GM18505 (cell line): ENCODE data around the gene NRN1L.
A peak's percentile ranks its signal among the peaks of the same experiment; 100 is the strongest.

Experiments
- ATAC-seq: cut with Tn5 transposase; IDR thresholded peaks from one replicate; pipeline ENCODE4 v1.9.1; 2021; ENCODE audit not compliant: unreplicated experiment
- POLR2A ChIP-seq: IDR thresholded peaks from 4 replicates; pipeline ENCODE4 v1.6.1; 2011; ENCODE audit warnings: borderline replicate concordance; ENCODE audit not compliant: insufficient read depth, insufficient read length; ENCODE audit errors: extremely low read depth

NRN1L gene

DNA sequence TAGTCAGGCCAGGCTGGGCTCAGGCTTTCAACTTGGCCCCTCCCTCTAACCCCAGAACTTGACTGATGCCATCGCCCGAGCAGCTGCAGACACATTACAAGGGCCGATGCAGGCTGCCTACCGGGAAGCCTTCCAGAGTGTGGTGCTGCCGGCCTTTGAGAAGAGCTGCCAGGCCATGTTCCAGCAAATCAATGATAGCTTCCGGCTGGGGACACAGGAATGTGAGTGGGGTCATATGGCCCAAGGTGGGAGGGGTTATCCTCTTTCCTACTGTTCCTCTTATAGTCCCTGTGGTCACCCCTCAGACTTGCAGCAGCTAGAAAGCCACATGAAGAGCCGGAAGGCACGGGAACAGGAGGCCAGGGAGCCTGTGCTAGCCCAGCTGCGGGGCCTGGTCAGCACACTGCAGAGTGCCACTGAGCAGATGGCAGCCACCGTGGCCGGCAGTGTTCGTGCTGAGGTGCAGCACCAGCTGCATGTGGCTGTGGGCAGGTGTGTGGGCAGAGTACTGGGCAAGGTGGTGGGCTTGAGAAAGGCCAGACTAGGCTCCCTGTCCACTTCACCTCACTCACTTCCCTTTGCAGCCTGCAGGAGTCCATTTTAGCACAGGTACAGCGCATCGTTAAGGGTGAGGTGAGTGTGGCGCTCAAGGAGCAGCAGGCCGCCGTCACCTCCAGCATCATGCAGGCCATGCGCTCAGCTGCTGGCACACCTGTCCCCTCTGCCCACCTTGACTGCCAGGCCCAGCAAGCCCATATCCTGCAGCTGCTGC lies 2.1 kb upstream of the NRN1L start:
- no peak for TF ChIP-seq POLR2A
- ATAC-seq = no peak

DNA sequence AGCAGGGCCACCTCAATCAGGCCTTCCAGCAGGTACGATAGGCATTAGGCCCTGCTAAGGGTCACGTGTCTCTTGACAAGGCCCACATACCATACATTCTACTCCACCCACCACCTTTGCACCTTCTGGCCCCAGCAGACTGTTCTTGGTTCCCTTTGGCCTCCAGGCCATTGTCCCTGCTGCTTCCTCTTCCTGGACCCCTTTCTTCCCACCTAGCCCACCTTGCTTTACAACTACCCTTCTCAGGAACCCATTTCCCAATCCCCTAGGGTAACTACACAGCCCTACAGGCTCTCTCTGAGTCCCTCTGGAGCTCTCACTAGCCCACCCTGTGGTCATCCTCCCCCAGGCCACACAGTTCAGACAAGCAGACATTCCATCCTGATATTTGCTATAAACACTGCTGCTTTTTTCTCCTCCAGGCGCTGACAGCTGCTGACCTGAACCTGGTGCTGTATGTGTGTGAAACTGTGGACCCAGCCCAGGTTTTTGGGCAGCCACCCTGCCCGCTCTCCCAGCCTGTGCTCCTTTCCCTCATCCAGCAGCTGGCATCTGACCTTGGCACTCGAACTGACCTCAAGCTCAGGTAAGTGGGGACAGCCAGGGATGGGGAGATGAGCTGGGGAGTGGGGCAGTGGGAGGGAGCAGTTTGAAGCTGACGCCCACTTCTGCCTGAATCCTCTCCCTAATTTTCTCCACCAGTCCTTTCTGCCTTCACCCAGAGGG lies 1.4 kb upstream of the NRN1L start:
- no peak for ATAC-seq
- TF ChIP-seq POLR2A = no peak

DNA sequence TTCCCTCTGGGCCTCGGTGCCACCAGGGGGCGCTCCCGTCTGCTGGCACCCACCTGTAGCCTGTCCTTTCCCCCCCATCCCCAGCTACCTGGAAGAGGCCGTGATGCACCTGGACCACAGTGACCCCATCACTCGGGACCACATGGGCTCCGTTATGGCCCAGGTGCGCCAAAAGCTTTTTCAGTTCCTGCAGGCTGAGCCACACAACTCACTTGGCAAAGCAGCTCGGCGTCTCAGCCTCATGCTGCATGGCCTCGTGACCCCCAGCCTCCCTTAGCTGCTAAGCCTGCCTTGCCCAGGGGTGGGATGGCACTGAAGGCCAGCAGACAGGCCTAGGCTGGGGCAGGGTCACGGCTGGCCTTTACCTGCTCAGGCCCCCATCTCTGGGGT lies 818 bp upstream of the NRN1L start:
- no peak for ATAC-seq
- TF ChIP-seq POLR2A = no peak

DNA sequence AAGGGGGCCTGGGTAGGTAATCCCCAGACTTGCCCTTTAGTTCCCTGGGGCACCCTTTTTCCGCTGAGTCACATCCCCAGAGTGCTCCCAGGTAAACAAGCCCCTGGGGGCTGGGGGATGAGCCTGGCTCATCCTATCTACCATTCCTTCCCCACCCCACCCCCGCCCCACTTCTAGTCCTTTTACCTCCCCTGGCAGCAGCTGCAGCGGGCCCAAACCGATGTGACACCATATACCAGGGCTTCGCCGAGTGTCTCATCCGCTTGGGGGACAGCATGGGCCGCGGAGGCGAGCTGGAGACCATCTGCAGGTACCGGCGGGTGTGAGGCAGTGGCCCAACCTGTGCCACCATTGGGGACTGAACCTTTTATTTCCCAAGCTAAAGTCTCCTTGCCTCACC lies 860 bp downstream of the NRN1L start:
- TF ChIP-seq POLR2A = no peak
- no peak for ATAC-seq

DNA sequence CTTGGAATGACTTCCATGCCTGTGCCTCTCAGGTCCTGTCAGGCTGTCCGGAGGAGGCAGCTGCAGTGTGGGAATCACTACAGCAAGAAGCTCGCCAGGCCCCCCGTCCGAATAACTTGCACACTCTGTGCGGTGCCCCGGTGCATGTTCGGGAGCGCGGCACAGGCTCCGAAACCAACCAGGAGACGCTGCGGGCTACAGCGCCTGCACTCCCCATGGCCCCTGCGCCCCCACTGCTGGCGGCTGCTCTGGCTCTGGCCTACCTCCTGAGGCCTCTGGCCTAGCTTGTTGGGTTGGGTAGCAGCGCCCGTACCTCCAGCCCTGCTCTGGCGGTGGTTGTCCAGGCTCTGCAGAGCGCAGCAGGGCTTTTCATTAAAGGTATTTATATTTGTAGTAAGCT lies 1.3 kb downstream of the NRN1L start:
- ATAC-seq = no peak

DNA sequence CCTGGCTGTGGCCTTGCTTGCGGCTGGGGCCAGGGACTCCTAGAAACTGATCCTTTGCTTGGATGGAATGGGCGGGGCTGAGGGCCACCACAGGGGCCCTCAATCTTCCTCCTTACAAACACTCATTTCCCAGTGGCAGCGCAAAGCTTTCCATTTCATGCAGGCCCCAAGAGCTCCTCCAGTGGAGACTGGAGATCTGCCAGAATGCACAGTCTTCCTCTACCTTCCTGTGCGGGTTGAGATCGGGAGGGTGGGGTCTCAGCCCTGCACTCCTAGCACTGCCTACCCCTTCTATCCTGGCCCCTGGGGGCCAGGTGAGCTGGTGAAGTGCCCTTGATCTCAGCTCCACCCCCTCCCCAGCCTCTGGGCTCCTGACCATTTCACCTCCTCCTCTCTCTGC lies 1.7 kb downstream of the NRN1L start:
- no peak for ATAC-seq
- no peak for TF ChIP-seq POLR2A

More for the DNA sequence above, 1.3 kb downstream of the NRN1L start:
- TF ChIP-seq POLR2A = no peak

DNA sequence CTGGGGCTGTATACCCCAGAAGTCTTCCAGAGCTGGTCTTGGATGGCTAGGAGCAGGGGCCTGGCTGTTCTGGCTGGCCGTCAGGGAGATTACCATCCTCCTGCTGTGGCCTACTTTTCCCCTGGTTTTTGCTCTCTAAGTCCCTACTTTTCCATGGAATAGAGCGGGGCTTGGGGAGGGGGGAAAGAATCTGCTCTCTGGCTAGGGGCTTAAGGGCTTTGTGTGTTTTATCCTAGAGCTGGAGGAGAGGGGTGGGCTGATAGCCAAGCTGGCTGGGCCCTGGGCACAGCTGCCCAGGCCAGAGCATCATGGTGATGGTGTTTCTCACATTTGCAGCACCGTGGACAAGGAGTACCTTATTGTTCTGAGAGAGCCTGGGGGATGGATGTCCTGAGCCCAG lies 3.6 kb downstream of the NRN1L start:
- TF ChIP-seq POLR2A = no peak
- ATAC-seq = no peak

DNA sequence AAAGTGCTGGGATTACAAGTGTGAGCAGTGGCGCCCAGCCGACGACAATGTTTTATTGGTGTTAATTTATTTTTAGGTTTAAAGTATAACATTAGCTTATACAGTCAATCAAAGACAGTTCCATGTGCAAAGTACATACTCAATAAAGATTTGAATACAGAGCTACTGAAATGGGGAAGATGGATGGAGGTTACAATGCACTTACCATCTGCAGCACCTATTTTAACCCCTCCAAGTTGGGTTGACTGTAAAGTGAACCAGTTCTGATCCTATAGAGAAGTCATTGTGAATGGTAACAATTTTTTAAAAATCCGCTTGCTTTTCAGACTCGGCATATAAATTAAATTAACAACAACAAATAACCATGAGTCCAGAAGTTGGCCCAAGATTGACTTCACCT lies 7.7 kb downstream of the NRN1L start:
- ATAC-seq = no peak
- no peak for TF ChIP-seq POLR2A

DNA sequence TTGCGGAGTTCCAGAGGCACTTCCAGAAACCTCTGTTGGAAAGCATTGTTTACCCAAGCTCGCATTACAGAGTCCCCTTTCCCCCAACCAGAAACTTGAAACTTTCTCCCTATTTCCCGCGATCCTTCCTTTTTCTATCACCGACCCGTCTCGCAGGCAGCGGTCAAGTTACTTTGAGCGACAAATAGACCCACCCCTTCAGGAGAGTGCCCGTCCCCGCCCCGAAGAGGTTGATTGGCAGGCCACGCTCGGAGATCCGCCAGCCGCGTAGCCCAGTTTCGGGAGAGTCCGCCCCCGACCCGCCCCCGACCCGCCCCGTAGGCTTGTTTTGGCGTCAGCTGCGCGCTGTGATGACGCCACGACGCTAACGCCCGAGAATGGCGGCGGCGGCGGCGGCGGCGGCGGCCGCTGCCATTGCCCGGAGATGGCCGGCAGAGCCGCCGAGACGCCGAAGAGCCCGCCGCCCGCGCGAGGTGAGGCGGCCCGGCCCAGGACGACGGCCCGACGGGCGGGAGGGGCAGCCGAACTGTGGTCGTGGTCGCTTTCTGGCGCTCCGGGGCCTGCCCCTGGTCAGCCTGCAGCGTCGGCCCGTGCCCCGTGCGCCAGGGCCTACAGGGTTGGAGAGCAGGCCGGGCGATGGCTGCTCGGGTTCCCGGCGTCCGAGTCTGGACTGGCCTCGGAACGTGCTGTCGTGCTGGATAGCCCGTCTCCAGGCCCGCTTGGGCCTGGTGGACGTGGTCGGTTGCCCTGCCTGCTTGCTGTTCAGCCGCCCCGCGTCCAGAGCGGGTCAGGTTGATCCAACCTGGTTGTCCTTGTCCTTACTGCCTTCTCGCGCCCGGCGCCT lies 8.4 kb downstream of the NRN1L start, which contains the start of gene PSKH1:
Gene PSKH1 (plus strand): TSS at position 356 of the 844 bp plus-strand sequence. CDS start 15,496 bp downstream, outside the sequence.
- ATAC-seq = peak; percentile 91
- TF ChIP-seq POLR2A = peak; percentile 81

DNA sequence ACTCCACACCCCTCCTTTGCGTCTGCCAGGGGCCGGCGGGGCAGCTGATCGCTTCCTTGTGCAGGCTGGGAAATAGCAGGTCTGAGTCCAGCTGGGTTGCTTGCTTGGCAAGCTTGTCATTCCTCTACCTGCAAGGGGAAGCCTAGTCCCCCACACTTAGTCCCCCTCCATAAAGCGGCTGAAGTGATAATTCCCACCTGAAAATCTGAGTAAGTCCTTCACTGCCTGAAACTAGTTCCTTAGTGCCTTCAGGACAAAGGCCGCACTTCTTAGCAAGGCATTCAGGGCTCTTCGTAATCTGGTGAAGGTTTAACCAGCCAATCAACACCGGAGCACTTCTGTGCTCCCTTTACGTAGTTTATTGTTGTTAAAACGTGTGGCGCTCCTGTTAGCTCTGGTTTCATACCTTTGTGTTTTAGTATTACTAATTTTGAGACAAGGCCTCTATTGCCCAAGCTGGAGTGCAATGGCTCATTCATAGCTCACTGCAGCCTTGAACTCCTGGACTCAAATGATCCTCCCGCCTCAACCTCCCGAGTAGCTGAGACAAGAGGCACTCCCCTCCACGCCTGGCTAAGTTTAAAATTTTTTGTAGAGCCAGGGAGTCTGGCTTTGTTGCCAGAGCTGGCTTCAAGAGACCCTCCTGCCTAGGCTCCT lies 9.2 kb downstream of the NRN1L start:
- TF ChIP-seq POLR2A = no peak
- ATAC-seq = no peak

DNA sequence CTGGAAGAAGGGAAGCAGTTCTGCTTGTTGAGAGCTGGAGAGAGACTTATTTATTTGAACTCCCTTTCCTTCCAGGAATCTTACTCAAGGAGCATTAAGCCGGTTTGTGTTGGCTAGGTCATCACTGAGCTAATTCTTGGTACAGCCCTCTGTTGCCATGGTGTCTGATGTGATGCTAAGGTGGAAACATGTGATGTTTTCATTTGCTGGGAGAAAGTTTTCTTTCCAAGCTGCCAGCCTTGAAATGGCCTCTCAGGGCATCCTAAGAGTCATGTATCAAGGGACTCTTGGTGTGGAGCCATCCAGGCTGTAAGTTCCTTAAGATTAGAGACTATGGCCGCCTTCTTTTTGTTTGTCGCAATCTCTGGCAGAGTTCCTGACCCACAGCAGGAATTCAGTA lies 12.5 kb downstream of the NRN1L start:
- TF ChIP-seq POLR2A = no peak
- no peak for ATAC-seq

DNA sequence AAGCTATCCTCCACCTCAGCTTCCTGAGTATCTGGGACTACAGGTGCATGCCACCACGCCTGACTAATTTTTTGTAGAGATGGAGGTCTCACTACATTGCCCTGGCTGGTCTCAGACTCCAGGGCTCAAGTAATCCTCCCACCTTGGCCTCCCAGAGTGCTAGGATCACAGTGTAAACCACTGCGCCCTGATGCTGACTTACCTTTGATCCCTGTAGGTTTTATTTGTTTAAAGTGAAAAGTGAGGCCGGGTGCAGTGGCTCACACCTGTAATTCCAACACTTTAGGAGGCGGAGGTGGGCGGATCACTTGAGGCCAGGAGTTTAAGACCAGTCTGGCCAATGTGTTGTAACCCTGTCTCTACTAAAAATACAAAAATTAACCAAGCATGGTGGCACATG lies 17.0 kb downstream of the NRN1L start:
- ATAC-seq = no peak
- TF ChIP-seq POLR2A = no peak

DNA sequence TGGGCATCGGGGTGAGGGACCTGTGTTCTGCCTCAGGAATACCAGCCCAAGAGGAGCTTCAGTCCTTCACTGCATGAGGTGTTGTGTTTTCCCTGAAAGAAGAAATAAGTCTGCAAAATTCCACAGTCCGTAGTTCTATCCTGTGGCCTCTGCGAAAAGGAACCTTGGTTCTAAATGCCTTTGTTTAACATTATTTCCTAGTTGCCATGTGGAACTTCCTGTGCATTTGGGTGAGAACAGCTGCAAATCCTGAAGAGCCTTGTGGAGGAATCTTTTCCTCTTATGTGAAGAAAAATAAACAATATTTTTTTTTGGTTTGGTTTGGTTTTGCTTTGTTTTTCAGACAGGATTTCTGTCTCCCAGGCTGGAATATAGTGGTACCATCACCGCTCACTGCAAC lies 18.1 kb downstream of the NRN1L start:
- no peak for TF ChIP-seq POLR2A
- no peak for ATAC-seq
